Measurements from ENCODE around the gene SFT2D2. TPM values are rescaled to one million over a fixed set of nuclear protein-coding genes. Genes with fewer than 3 reads are reported as not detected.

SFT2D2 gene
- total and polyA plus RNA-seq, 12 donors: 3.5 to 69.9 (median 34.9) TPM

DNA sequence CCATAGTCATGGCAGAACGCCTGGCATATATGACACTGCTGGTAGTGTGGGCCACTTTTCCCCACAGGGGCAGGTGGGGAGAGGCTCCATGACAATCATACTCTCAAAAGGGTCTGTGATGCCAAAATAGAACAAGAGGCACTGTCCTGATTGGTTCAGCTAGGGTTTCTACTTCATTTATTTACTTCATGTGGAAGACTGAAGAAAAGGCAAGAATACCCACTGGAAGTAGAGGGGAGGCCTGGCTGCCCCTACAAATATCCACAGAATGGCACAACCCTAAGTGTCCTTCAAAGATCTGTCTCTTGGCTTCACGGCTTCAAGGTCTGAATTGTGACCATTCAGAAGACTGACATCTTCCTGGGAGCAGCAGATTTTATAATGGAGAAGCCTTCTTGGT lies 4.5 kb upstream of the SFT2D2 start:
- DNase-seq: no peak
- intact Hi-C loops (cut with DNase I): no loop called here
- Histone ChIP-seq H3K4me1 (replicated peaks in 1 of 2) (peaks cover 0 to 6% of the 10 kb centered on the region in 2 donors), H3K27me3 (no peaks in the 10 kb centered on the region), H3K9me3 (replicated peaks in 1 of 3) (no peaks in the 10 kb centered on the region), H3K27ac (no peak overlapping the region), H3K4me3 (no peak overlapping the region), H3K36me3 (replicated peaks in 1 of 2) (no peaks in the 10 kb centered on the region)
- WGBS, 4 donors: 65 to 75% (median 67%) methylated on average over 2 of the region's 2 CpGs
- TF ChIP-seq POLR2A (IDR thresholded peaks at IDR 0.05): no peak
- TF ChIP-seq, protein P1, sequence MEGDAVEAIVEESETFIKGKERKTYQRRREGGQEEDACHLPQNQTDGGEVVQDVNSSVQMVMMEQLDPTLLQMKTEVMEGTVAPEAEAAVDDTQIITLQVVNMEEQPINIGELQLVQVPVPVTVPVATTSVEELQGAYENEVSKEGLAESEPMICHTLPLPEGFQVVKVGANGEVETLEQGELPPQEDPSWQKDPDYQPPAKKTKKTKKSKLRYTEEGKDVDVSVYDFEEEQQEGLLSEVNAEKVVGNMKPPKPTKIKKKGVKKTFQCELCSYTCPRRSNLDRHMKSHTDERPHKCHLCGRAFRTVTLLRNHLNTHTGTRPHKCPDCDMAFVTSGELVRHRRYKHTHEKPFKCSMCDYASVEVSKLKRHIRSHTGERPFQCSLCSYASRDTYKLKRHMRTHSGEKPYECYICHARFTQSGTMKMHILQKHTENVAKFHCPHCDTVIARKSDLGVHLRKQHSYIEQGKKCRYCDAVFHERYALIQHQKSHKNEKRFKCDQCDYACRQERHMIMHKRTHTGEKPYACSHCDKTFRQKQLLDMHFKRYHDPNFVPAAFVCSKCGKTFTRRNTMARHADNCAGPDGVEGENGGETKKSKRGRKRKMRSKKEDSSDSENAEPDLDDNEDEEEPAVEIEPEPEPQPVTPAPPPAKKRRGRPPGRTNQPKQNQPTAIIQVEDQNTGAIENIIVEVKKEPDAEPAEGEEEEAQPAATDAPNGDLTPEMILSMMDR (IDR thresholded peaks at IDR 0.05): no peak

DNA sequence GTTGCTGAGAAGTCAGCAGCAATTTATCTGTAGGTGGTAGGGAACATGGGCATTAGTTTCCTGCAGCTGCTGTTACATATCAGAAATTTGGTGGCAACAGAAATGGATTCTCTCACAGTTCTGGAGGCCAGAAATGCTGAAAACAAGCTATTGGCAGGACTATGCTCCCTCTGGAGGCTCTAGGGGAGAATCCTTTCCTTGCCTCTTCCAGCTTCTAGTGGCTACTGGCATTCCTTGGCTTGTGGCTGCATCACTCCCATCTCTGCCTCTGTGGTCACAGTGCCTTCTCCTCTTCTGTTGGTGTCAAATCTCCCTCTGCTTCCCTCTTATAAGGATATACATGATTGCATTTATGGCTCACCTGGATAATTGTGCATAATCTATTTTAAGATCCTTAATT lies 2.5 kb upstream of the SFT2D2 start:
- Histone ChIP-seq H3K36me3 (replicated peaks in 1 of 2) (no peaks in the 10 kb centered on the region), H3K27ac (no peak overlapping the region), H3K27me3 (no peaks in the 10 kb centered on the region), H3K4me1 (replicated peaks in 1 of 2) (peaks cover 10 to 24% of the 10 kb centered on the region in 2 donors), H3K4me3 (no peak overlapping the region), H3K9me3 (replicated peaks in 1 of 3) (no peaks in the 10 kb centered on the region)
- intact Hi-C loops (cut with DNase I): no loop called here
- TF ChIP-seq, protein P1 (IDR thresholded peaks at IDR 0.05): no peak
- no peak for TF ChIP-seq POLR2A (IDR thresholded peaks at IDR 0.05)
- DNase-seq: no peak

DNA sequence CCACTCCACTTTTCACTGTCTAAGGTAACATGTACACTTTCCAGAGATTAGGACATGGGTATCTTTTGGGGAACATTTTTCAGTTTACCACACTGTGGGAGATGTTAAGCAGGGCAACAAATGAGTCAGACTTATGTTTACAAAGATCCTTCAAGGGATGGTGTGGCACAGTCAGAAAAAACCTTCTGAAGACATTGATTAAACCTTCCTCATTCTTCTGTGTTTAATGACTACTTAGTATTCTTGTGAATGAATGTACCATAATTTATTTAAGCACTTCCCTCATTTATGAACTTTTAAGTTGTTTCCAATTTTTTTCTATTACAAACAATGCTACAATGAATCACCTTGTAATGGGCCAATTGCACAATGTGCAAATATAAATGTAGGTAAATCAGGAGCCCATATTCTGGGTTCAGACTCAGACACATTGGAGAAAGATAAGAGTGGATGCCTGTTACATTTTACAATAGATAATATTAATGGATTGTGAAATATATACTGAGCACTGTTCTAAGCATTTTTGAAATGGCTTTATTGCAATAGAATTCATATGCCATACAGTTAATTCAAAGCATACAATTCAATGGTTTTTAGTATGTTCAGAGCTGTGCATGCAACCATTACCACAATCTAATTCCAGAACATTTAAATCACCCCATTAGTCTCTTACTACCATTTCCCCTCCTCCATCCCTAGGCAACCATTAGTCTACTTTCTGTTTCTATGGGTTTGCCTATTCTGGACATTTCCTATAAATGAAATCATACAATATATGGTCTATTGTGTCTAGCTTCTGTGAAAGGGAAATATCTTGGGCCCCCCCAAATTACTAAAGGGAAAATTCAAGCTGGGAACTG lies 1.9 kb upstream of the SFT2D2 start:
- no peak for DNase-seq
- TF ChIP-seq, protein P1 (IDR thresholded peaks at IDR 0.05): no peak
- no peak for TF ChIP-seq POLR2A (IDR thresholded peaks at IDR 0.05)
- no peak overlapping the region for H3K4me3 ChIP-seq
- H3K9me3 ChIP-seq (replicated peaks in 1 of 3): no peaks in the 10 kb centered on the region
- intact Hi-C loops (cut with DNase I): no loop called here
- H3K4me1 ChIP-seq (replicated peaks in 1 of 2): peaks cover 13 to 30% of the 10 kb centered on the region in 2 donors
- H3K36me3 ChIP-seq (replicated peaks in 1 of 2): no peaks in the 10 kb centered on the region
- no peak overlapping the region for H3K27ac ChIP-seq
- no peaks in the 10 kb centered on the region for H3K27me3 ChIP-seq

DNA sequence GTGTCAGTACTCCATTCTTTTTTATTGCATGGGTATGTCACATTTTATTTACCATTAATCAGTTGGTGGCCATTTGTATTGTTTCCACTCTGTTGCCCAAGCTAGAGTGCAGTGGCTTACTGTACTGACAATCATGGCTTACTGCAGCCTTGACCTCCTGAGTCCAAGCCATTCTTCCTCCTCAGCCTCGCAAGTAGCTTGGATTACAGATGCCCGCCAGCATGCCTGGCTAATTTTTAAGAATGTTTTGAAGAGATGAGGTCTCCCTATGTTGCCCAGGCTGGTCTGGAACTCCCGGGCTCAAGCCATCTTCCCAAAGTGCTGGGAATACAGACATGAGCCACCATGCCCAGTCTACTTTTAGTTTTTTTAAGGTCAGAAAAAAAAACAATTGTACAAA lies 813 bp upstream of the SFT2D2 start:
- 75 to 82% (median 79%) methylated on average over 3 of the region's 3 CpGs for WGBS, 4 donors
- H3K36me3 ChIP-seq (replicated peaks in 1 of 2): no peaks in the 10 kb centered on the region
- H3K4me1 ChIP-seq (replicated peaks in 1 of 2): peaks cover 13 to 40% of the 10 kb centered on the region in 2 donors
- H3K27me3 ChIP-seq: no peaks in the 10 kb centered on the region
- TF ChIP-seq, protein P1 (IDR thresholded peaks at IDR 0.05): no peak
- TF ChIP-seq POLR2A (IDR thresholded peaks at IDR 0.05): no peak
- no peaks in the 10 kb centered on the region for H3K9me3 ChIP-seq (replicated peaks in 1 of 3)
- H3K27ac ChIP-seq: no peak overlapping the region
- intact Hi-C loops (cut with DNase I): no loop called here
- no peak for DNase-seq
- H3K4me3 ChIP-seq: peak overlapping the region in 1 of 4 donors; percentile 97
